Keratinocyte (primary cell): Measurements from ENCODE around the gene SPRTN. TPM values are rescaled to one million over a fixed set of nuclear protein-coding genes. Genes with fewer than 3 reads are reported as not detected.

Experiments
- DNase-seq: peaks from one replicate; pipeline ENCODE4 v3.0.0-alpha.2; 2011; ENCODE audit warnings: low read depth, missing footprints, low spot score
- FAIRE-seq: peaks from 2 replicates; lab custom pipeline; 2011; peaks lifted over from hg19 to GRCh38; lab: Jason Lieb, UNC
- H2AFZ ChIP-seq: 2 replicates; pipeline ENCODE4 v1.6.0; 2012; ENCODE audit warnings: low read length, control low read depth, inconsistent platforms; ENCODE audit not compliant: control insufficient read depth
- H3K27ac ChIP-seq: 2 replicates; pipeline ENCODE4 v1.5.1; 2011; ENCODE audit warnings: low read length; ENCODE audit not compliant: control insufficient read depth, insufficient read depth
- H3K27me3 ChIP-seq: 3 replicates; pipeline ENCODE4 v1.6.0; 2011; ENCODE audit warnings: low read length; ENCODE audit not compliant: control insufficient read depth, insufficient read depth; ENCODE audit errors: extremely low read depth
- H3K36me3 ChIP-seq, 2 experiments: 2 replicates in 1 of 2; 3 replicates in 1 of 2; pipeline ENCODE4 v1.5.1; 2011; ENCODE audit warnings: low read length in 2 of 2, mild to moderate bottlenecking in 1 of 2; ENCODE audit not compliant: control insufficient read depth in 2 of 2, insufficient read depth in 2 of 2; ENCODE audit errors: extremely low read depth in 1 of 2
- H3K4me1 ChIP-seq: 3 replicates; pipeline ENCODE4 v1.5.1; 2011; ENCODE audit warnings: low read length; ENCODE audit not compliant: control insufficient read depth, insufficient read depth; ENCODE audit errors: extremely low read depth
- H3K4me2 ChIP-seq: 3 replicates; pipeline ENCODE4 v1.6.0; 2011; ENCODE audit warnings: low read depth, low read length; ENCODE audit not compliant: control insufficient read depth, insufficient read depth; ENCODE audit errors: extremely low read depth
- H3K4me3 ChIP-seq, 3 experiments: fragments of 200-600 bp in 1 of 3; sonication (generic) in 1 of 3; 2 replicates in 2 of 3; 3 replicates in 1 of 3; pipeline ENCODE4 v1.5.1; 2011 to 2016; ENCODE audit warnings: low read length in 3 of 3, mild to moderate bottlenecking in 3 of 3, control low read depth in 2 of 3, inconsistent platforms in 1 of 3, low read depth in 1 of 3, mixed read lengths in 1 of 3, mixed run types in 1 of 3, moderate library complexity in 1 of 3; ENCODE audit not compliant: control insufficient read depth in 2 of 3, insufficient read depth in 2 of 3; ENCODE audit errors: extremely low read depth in 1 of 3
- H3K79me2 ChIP-seq: 2 replicates; pipeline ENCODE4 v1.6.0; 2012; ENCODE audit warnings: low read length; ENCODE audit not compliant: control insufficient read depth, insufficient read depth
- H3K9ac ChIP-seq: 3 replicates; pipeline ENCODE4 v1.6.0; 2011; ENCODE audit warnings: low read length; ENCODE audit not compliant: control insufficient read depth, insufficient read depth; ENCODE audit errors: extremely low read depth
- H3K9me1 ChIP-seq: 3 replicates; pipeline ENCODE4 v1.6.0; 2011; ENCODE audit warnings: low read length; ENCODE audit not compliant: control insufficient read depth, insufficient read depth; ENCODE audit errors: extremely low read depth
- H3K9me3 ChIP-seq: 2 replicates; pipeline ENCODE4 v1.5.1; 2012; ENCODE audit warnings: low read depth, low read length; ENCODE audit not compliant: control insufficient read depth
- H4K20me1 ChIP-seq: 3 replicates; pipeline ENCODE4 v1.6.0; 2011; ENCODE audit warnings: low read length; ENCODE audit not compliant: control insufficient read depth, insufficient read depth; ENCODE audit errors: extremely low read depth
- EZH2 ChIP-seq: IDR thresholded peaks from one replicate; pipeline ENCODE4 v1.6.1; 2012; ENCODE audit warnings: inconsistent platforms, mild to moderate bottlenecking, low read length, moderate library complexity
- dilution Hi-C: fragments of 300-500 bp; cut with MboI; formaldehyde crosslinking; loops from one replicate; pipeline ENCODE4 v1.7.0; 2020; ENCODE audit warnings: low sequenced_read_pairs; ENCODE audit not compliant: extremely low pct_ligation_motif_present
- polyA plus RNA-seq, 5 experiments: library from polyadenylated mRNA; depleted of rRNA in 3 of 5; stranded (reverse) in 3 of 5; stranded (forward) in 1 of 5; unstranded in 1 of 5; fragments of >200 nt; gene quantifications; 1 replicate in 1 of 5; 2 replicates in 3 of 5; 3 replicates in 1 of 5; pipeline versions ENCODE4 v1.2.1 to v1.2.3, GENCODE V29; 2011 to 2012; ENCODE audit warnings: missing spikeins in 2 of 5, low read depth in 1 of 5, low replicate concordance in 1 of 5
- TF ChIP-seq, protein P1 (sequence below), 3 experiments: IDR thresholded peaks in 1 of 3; conservative IDR thresholded peaks in 1 of 3; optimal IDR thresholded peaks in 1 of 3; 2 replicates in 2 of 3; 3 replicates in 1 of 3; pipeline versions ENCODE3 to v1.5.1; 2011; ENCODE audit warnings: low read length in 3 of 3, mild to moderate bottlenecking in 3 of 3, moderate library complexity in 2 of 3, control low read depth in 1 of 3, inconsistent platforms in 1 of 3; ENCODE audit not compliant: insufficient read depth in 2 of 3; ENCODE audit errors: extremely low read depth in 1 of 3

The SPRTN gene
- polyA plus RNA-seq, 1 donor (not counting 4 experiments of a cell fraction or from before 2014, with no cell fraction given), result 17.4 TPM

- Histone ChIP-seq H4K20me1 (no peaks in the 10 kb centered on the region), H3K79me2 (no peaks in the 10 kb centered on the region), H3K4me3 (no peak overlapping the region), H3K4me1 (no peaks in the 10 kb centered on the region), H3K9me3 (no peaks in the 10 kb centered on the region), H3K36me3 (no peaks in the 10 kb centered on the region), H3K27me3 (no peaks in the 10 kb centered on the region), H2AFZ (no peak overlapping the region), H3K4me2 (no peak overlapping the region), H3K27ac (no peak overlapping the region), H3K9ac (no peak overlapping the region), H3K9me1 (no peaks in the 10 kb centered on the region)
- FAIRE-seq (no peak), DNase-seq (no peak)
- TF ChIP-seq EZH2, result no peak
- TF ChIP-seq, protein P1, sequence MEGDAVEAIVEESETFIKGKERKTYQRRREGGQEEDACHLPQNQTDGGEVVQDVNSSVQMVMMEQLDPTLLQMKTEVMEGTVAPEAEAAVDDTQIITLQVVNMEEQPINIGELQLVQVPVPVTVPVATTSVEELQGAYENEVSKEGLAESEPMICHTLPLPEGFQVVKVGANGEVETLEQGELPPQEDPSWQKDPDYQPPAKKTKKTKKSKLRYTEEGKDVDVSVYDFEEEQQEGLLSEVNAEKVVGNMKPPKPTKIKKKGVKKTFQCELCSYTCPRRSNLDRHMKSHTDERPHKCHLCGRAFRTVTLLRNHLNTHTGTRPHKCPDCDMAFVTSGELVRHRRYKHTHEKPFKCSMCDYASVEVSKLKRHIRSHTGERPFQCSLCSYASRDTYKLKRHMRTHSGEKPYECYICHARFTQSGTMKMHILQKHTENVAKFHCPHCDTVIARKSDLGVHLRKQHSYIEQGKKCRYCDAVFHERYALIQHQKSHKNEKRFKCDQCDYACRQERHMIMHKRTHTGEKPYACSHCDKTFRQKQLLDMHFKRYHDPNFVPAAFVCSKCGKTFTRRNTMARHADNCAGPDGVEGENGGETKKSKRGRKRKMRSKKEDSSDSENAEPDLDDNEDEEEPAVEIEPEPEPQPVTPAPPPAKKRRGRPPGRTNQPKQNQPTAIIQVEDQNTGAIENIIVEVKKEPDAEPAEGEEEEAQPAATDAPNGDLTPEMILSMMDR (optimal IDR thresholded peaks at IDR 0.05 in 1 of 3, IDR thresholded peaks at IDR 0.05 in 1 of 3, conservative IDR thresholded peaks at IDR 0.05 in 1 of 3; ENCODE audit: extremely low read depth in 1 of 3, insufficient read depth in 2 of 3, low read length in 3 of 3), result no peak
- dilution Hi-C loops, result no loop called here
These were observed 20.6 kb upstream of the SPRTN start for GRCh38 chr1:231317306-231318014.

DNA sequence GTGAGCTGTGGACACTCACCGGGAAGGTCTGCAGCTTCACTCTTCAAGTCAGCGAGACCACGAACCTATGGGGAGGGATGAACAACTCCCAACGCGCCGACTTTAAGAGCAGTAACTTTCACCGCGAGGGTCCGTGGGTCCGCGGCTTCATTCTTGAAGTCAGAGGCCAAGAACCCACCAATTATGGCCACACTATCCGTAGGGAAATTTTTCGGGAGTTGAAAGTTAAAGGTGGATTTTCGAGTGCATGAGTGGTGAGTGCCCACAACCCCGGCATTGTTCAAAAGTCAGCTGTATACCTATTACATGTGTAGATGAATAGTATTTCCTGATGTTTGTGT lies 20.1 kb upstream of the SPRTN start:
- dilution Hi-C loops, result no loop called here
- no peaks in the 10 kb centered on the region for H3K36me3 ChIP-seq
- no peaks in the 10 kb centered on the region for H3K4me1 ChIP-seq
- no peaks in the 10 kb centered on the region for H4K20me1 ChIP-seq
- no peaks in the 10 kb centered on the region for H3K27me3 ChIP-seq
- H2AFZ ChIP-seq, result no peak overlapping the region
- no peak overlapping the region for H3K4me3 ChIP-seq
- no peak for TF ChIP-seq EZH2
- TF ChIP-seq, protein P1 (optimal IDR thresholded peaks at IDR 0.05 in 1 of 3, IDR thresholded peaks at IDR 0.05 in 1 of 3, conservative IDR thresholded peaks at IDR 0.05 in 1 of 3; ENCODE audit: extremely low read depth in 1 of 3, insufficient read depth in 2 of 3, low read length in 3 of 3), result no peak
- no peaks in the 10 kb centered on the region for H3K9me1 ChIP-seq
- H3K9me3 ChIP-seq, result no peaks in the 10 kb centered on the region
- DNase-seq (no peak), FAIRE-seq (no peak)
- H3K9ac ChIP-seq, result no peak overlapping the region
- H3K4me2 ChIP-seq, result no peak overlapping the region
- no peak overlapping the region for H3K27ac ChIP-seq
- H3K79me2 ChIP-seq, result no peaks in the 10 kb centered on the region
